Measurements from ENCODE around the gene TECPR2.

The TECPR2 gene

GRCh38 chr14:102392506-102392905 is 29.8 kb downstream of the TECPR2 start:
- FAIRE-seq: no peak
- no peak for TF ChIP-seq CTCF (IDR thresholded peaks at IDR 0.05; ENCODE audit: insufficient read depth, missing control alignments)
- DNase-seq (ENCODE audit: insufficient read length, low spot score): no peak

- FAIRE-seq (no peak), DNase-seq (ENCODE audit: insufficient read length, low spot score) (no peak)
- no peak for TF ChIP-seq CTCF (IDR thresholded peaks at IDR 0.05; ENCODE audit: insufficient read depth, missing control alignments)
These were observed 32.1 kb downstream of the TECPR2 start for GRCh38 chr14:102394717-102395375.

DNA sequence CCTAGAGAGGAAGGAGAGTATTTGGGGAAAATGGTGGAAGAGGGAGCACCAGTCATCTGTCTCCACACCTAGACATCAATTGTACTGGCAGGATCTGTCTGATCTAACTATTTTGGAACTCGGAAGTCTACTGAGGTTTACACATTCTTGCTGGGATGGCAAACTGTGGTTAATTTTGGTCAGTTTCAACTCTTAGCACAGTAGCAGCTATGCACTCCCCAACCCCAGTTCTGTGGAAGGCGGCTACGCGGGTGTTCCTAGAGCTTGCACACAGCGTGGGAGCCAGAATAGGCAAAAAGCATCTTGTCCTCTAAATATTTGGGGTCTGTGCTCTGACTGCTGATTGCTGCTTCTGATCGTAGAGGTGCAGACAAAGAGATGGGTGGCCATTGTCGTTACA is 33.8 kb downstream of the TECPR2 start:
- no peak for TF ChIP-seq CTCF (IDR thresholded peaks at IDR 0.05; ENCODE audit: insufficient read depth, missing control alignments)
- DNase-seq (ENCODE audit: insufficient read length, low spot score): no peak
- no peak for FAIRE-seq

- FAIRE-seq: no peak
- TF ChIP-seq CTCF (IDR thresholded peaks at IDR 0.05; ENCODE audit: insufficient read depth, missing control alignments): no peak
- no peak for DNase-seq (ENCODE audit: insufficient read length, low spot score)
These were observed 40.3 kb downstream of the TECPR2 start for GRCh38 chr14:102403028-102403427.

DNA sequence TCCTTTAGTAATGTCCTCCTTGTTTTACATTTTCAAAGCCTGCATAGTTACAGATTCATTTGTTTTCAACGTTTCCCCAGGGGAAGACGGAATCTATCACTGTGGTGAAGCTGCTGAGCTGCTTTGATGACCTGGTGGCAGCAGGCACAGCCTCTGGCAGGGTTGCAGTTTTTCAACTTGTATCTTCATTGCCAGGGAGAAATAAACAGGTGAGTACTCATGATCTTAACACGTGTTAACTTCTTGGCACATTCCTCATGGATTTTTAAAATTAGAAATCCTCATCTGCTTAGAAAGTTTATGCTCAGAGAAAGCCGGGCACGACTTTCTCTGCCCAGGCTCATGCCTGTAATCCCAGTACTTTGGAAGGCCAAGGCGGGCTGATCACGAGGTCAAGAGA is 44.5 kb downstream of the TECPR2 start:
- DNase-seq (ENCODE audit: insufficient read length, low spot score) (no peak), FAIRE-seq (no peak)
- no peak for TF ChIP-seq CTCF (IDR thresholded peaks at IDR 0.05; ENCODE audit: insufficient read depth, missing control alignments)

DNA sequence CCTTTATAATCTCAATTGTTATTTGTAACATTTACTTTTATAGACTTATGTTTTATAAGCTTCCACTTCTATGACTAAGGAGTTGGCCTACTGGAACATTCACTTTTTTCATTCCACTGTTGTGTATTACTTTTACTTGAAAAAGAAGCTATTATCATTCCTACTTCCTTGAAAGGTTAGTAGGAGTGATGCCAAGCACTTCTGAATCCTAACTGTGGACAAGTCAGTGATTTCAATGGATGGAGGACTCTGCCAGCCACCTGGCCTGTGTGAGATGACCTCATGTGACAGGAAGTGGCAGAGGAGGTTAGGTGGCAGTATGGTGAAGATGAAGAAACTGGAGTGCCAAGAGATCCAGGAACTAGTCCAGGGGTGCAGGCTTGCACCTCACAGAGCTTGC is 46.0 kb downstream of the TECPR2 start:
- FAIRE-seq: no peak
- DNase-seq (ENCODE audit: insufficient read length, low spot score): no peak
- no peak for TF ChIP-seq CTCF (IDR thresholded peaks at IDR 0.05; ENCODE audit: insufficient read depth, missing control alignments)

DNA sequence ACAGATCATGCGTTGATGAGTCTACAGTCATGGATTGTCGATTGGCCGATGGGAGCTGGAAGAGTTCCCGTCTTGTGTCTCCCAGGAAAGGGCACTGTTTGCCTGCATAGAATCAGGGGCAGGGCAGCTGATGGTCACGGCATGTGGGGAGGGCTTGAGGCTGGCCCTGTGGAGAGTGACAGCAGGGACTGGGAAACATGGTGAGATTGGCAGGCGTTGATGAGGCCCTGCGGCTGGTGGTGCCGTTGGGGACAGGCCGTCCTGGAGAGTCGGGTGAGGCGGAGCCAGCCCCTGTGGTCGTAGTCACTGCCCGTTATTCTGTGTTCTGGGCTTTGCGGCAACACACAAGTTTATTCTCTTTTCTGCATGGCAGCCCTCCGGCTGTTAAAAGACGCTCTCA is 52.9 kb downstream of the TECPR2 start:
- DNase-seq (ENCODE audit: insufficient read length, low spot score) (no peak), FAIRE-seq (no peak)
- TF ChIP-seq CTCF (IDR thresholded peaks at IDR 0.05; ENCODE audit: insufficient read depth, missing control alignments): no peak

Measured in D721Med (cell line).